ENCODE results near the gene TSTD1. TPM values are rescaled to one million over a fixed set of nuclear protein-coding genes. Genes with fewer than 3 reads are reported as not detected.

The TSTD1 gene
- total RNA-seq, 1 experiment from 2014 or later = 67.6 TPM

DNA sequence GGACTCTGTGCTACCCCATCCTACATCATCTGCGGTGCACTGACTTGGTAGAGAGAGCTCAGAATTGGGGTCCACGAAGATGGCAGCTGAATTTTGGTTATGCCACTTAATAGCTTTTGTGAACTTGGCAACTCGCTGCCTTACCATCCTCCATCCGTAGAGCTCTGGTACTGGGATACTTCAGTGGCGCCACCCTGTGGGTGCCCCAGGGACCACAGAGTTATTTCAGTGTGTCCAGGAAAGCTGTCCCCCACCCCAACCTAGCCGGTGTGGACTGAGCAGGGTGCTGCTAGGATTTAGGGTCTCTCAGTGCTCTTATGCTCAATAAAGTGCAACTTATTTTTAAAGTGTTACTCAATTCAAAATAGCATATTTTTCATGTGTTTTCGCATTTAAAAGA is 16.0 kb upstream of the TSTD1 start:
- Mint-ChIP-seq H3K36me3 (ENCODE audit: insufficient read depth, unreplicated experiment) (peaks cover 24% of the 10 kb centered on the region), H3K27ac (ENCODE audit: unreplicated experiment) (no peak overlapping the region), H3K4me1 (ENCODE audit: low read depth, unreplicated experiment) (no peaks in the 10 kb centered on the region), H3K27me3 (ENCODE audit: unreplicated experiment) (no peaks in the 10 kb centered on the region), H3K9me3 (ENCODE audit: low read depth, unreplicated experiment) (peaks cover 2% of the 10 kb centered on the region), H3K4me3 (ENCODE audit: low read depth, unreplicated experiment) (no peak overlapping the region)
- CTCF ChIA-PET = interaction anchor here (1.0 to 1.2 kb wide), 2 partner anchors 34 to 57 kb away, joined by 5 to 8 read pairs; partner anchors contain the start of gene F11R
- TF ChIP-seq, protein P1, sequence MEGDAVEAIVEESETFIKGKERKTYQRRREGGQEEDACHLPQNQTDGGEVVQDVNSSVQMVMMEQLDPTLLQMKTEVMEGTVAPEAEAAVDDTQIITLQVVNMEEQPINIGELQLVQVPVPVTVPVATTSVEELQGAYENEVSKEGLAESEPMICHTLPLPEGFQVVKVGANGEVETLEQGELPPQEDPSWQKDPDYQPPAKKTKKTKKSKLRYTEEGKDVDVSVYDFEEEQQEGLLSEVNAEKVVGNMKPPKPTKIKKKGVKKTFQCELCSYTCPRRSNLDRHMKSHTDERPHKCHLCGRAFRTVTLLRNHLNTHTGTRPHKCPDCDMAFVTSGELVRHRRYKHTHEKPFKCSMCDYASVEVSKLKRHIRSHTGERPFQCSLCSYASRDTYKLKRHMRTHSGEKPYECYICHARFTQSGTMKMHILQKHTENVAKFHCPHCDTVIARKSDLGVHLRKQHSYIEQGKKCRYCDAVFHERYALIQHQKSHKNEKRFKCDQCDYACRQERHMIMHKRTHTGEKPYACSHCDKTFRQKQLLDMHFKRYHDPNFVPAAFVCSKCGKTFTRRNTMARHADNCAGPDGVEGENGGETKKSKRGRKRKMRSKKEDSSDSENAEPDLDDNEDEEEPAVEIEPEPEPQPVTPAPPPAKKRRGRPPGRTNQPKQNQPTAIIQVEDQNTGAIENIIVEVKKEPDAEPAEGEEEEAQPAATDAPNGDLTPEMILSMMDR (IDR thresholded peaks at IDR 0.05; ENCODE audit: unreplicated experiment) = no peak
- DNase-seq = no peak
- intact Hi-C loops (cut with micrococcal nuclease; ENCODE audit: unreplicated experiment) = no loop called here
- BruUV-seq (replicated peaks) = no TSS peak

DNA sequence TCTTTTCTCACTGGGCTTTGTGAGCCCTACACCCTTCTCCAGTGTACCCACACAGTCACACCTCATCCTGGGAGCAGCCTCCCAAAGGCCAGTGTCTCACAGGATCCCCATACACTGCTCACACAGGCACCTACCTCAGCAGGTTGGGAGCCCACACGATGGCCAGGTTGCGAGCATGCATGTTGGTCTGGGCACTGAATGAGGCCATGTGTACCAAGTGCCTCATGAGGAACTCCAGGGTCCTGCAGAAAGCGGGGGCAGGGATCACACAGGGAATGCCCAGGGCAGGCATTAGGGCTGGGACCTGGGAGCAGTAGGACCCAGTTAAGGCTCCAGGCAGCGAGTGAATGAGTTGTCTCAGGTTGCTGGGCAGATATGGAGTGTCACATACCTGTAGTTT is 15.5 kb upstream of the TSTD1 start:
- intact Hi-C loops (cut with micrococcal nuclease; ENCODE audit: unreplicated experiment) = no loop called here
- Mint-ChIP-seq H3K9me3 (ENCODE audit: low read depth, unreplicated experiment) (peaks cover 2% of the 10 kb centered on the region), H3K27ac (ENCODE audit: unreplicated experiment) (no peak overlapping the region), H3K36me3 (ENCODE audit: insufficient read depth, unreplicated experiment) (peaks cover 19% of the 10 kb centered on the region), H3K4me3 (ENCODE audit: low read depth, unreplicated experiment) (no peak overlapping the region), H3K4me1 (ENCODE audit: low read depth, unreplicated experiment) (no peaks in the 10 kb centered on the region), H3K27me3 (ENCODE audit: unreplicated experiment) (no peaks in the 10 kb centered on the region)
- DNase-seq = no peak
- BruUV-seq (replicated peaks) = no TSS peak
- CTCF ChIA-PET = interaction anchor here (1.0 to 1.2 kb wide), 2 partner anchors 33 to 57 kb away, joined by 5 to 8 read pairs; partner anchors contain the start of gene F11R
- TF ChIP-seq, protein P1 (IDR thresholded peaks at IDR 0.05; ENCODE audit: unreplicated experiment) = no peak

DNA sequence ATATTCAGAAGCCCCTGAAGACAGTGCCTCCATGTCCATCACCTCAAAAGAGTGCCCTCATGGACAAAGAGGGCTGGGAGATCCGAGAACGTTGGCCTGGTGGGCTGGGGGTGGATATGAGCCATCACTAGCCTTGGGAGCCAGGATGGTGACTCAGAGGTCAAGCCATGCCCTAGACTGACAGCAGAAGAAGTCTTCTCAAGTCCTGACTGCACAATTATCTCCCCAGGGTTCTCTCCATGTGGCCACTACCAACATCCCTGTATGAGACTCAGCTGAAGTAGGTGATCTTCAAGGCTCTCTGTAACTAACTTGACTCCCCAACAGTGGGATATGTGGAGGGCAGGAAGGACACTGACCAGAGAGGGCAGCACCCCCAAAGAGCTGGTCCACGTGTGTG is 14.1 kb upstream of the TSTD1 start:
- no peak for DNase-seq
- H3K36me3 Mint-ChIP-seq (ENCODE audit: insufficient read depth, unreplicated experiment) = peaks cover 24% of the 10 kb centered on the region
- CTCF ChIA-PET = no interaction called here
- BruUV-seq (replicated peaks) = no TSS peak
- no peak overlapping the region for H3K4me3 Mint-ChIP-seq (ENCODE audit: low read depth, unreplicated experiment)
- H3K9me3 Mint-ChIP-seq (ENCODE audit: low read depth, unreplicated experiment) = peaks cover 9% of the 10 kb centered on the region
- H3K27ac Mint-ChIP-seq (ENCODE audit: unreplicated experiment) = no peak overlapping the region
- intact Hi-C loops (cut with micrococcal nuclease; ENCODE audit: unreplicated experiment) = no loop called here
- TF ChIP-seq, protein P1 (IDR thresholded peaks at IDR 0.05; ENCODE audit: unreplicated experiment) = no peak
- no peaks in the 10 kb centered on the region for H3K27me3 Mint-ChIP-seq (ENCODE audit: unreplicated experiment)
- H3K4me1 Mint-ChIP-seq (ENCODE audit: low read depth, unreplicated experiment) = no peaks in the 10 kb centered on the region

DNA sequence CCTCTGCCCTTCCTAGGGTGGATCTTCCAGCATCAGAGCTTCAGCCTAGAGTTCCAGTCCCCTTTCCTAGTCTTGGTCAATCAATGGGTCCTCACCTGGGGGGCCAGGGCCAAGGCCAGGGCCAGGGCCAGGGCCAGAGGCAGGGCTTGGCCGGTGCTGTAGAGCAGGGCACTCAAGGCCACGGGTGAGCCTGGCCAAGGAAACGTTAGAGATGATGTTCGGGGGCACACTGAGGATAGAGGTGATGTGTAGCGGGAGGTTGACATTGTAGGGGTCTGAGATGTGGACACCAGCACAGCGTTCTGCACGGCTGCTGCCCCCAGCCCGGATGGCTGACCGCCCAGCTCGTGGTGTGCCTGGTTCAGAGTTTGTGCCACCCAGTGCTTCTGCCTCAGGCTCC is 12.5 kb upstream of the TSTD1 start:
- intact Hi-C loops (cut with micrococcal nuclease; ENCODE audit: unreplicated experiment) = no loop called here
- TF ChIP-seq, protein P1 (IDR thresholded peaks at IDR 0.05; ENCODE audit: unreplicated experiment) = no peak
- peaks cover 31% of the 10 kb centered on the region for H3K36me3 Mint-ChIP-seq (ENCODE audit: insufficient read depth, unreplicated experiment)
- H3K27ac Mint-ChIP-seq (ENCODE audit: unreplicated experiment) = no peak overlapping the region
- H3K9me3 Mint-ChIP-seq (ENCODE audit: low read depth, unreplicated experiment) = peaks cover 9% of the 10 kb centered on the region
- no peaks in the 10 kb centered on the region for H3K27me3 Mint-ChIP-seq (ENCODE audit: unreplicated experiment)
- no TSS peak for BruUV-seq (replicated peaks)
- H3K4me3 Mint-ChIP-seq (ENCODE audit: low read depth, unreplicated experiment) = no peak overlapping the region
- CTCF ChIA-PET = interaction anchor here (0.8 kb wide), 1 partner anchor 30 kb away, joined by 5 read pairs; the partner anchor contains the start of gene F11R
- no peaks in the 10 kb centered on the region for H3K4me1 Mint-ChIP-seq (ENCODE audit: low read depth, unreplicated experiment)
- no peak for DNase-seq

Measured in Calu3 (cell line).